ENCODE results near the gene TEX26.

Gene TEX26

GRCh38 chr13:31016342-31017325 is 84.2 kb downstream of the TEX26 start:
- DNase-seq, result no peak

DNA sequence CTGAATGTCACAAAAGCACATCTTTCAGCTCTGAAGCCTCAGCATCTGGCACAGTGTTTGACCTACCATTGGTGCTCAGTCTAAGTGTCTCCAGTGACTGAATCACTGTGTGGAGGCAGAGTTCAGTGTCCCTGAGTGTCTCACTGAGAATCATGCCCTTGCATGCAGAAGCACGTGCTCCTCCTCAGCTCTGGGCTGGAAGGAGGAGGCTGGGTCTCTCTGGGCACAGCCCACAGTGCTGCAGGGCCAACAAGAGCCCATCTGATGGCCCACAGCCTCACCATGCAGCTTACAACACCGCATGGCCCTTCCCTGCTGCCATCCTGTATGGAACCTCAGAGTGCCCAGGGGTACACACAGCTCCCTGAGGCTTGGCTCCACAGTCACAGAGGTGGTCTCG is 86.1 kb downstream of the TEX26 start:
- no peak for DNase-seq

DNA sequence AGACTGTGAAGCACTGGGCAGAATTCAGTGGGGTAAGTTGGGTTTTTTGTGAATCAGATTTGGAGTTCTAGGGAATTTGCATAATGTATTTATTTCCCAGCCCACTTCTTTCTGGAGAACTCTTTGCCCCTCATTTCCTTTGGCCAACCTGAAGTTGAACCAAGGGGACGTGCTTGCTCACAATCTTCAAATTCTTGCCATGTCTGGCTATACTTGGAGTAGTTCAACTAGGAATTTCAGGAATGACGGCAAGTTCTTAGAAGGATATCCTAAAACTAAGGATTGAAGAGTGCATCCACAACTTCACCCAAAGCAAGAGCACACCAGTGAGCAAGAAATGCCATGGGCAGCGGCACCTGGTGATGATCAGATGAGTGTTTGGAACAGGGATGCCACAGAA is 88.5 kb downstream of the TEX26 start:
- no peak for DNase-seq

DNA sequence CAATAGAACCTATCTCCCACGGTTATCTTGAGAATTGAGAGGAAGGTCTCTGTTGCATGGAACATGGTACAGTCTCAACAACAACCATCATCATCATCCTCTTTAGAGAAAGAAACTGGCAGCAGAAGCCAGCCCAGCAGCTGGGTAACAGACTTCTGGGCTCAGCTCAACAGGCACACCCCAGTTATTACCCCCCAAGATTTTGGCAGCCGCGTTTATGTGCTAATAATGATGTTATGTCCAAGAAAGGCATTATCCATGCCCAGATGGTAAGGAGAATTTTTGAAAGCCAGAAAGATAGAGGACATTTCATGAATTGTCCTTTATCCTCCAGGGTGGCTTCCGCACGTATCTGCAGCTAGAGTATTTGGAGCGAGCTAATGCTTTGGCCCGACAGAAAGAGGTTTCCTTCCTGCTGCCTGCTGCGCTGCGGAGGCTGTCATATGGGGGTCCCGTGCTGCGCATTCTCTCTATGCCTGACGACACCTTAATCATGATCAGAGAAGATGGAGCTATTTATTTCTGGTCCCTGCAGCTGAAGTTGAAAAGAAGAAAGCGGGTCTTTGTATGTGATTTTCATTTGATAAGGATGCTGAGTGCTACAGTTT is 89.9 kb downstream of the TEX26 start:
- no peak for DNase-seq

GRCh38 chr13:31022928-31023530 is 90.6 kb downstream of the TEX26 start:
- DNase-seq, result no peak
